ENCODE results near the gene COMMD10. TPM values are rescaled to one million over a fixed set of nuclear protein-coding genes. Genes with fewer than 3 reads are reported as not detected.

The COMMD10 gene
- total RNA-seq, 1 experiment from 2014 or later, result 39.8 TPM

GRCh38 chr5:116272281-116272941 is 187.6 kb downstream of the COMMD10 start:
- Mint-ChIP-seq H3K27ac (ENCODE audit: unreplicated experiment) (no peak overlapping the region), H3K9me3 (ENCODE audit: low read depth, unreplicated experiment) (peaks cover 6% of the 10 kb centered on the region), H3K27me3 (ENCODE audit: unreplicated experiment) (no peaks in the 10 kb centered on the region), H3K4me1 (ENCODE audit: low read depth, unreplicated experiment) (peaks cover 12% of the 10 kb centered on the region), H3K4me3 (ENCODE audit: low read depth, unreplicated experiment) (no peak overlapping the region), H3K36me3 (ENCODE audit: insufficient read depth, unreplicated experiment) (no peaks in the 10 kb centered on the region)
- TF ChIP-seq CTCF (IDR thresholded peaks at IDR 0.05; ENCODE audit: unreplicated experiment), result no peak
- intact Hi-C loops (cut with micrococcal nuclease; ENCODE audit: unreplicated experiment), result loop anchor here (5.0 to 10.0 kb wide), 2 partner anchors 135 to 262 kb away; no protein-coding TSS in a partner anchor
- CTCF ChIA-PET, result no interaction called here
- no TSS peak for BruUV-seq (replicated peaks)
- DNase-seq, result no peak

GRCh38 chr5:116273448-116274242 is 188.8 kb downstream of the COMMD10 start:
- intact Hi-C loops (cut with micrococcal nuclease; ENCODE audit: unreplicated experiment), result loop anchor here (5.0 to 10.0 kb wide), 2 partner anchors 136 to 261 kb away; no protein-coding TSS in a partner anchor
- Mint-ChIP-seq H3K36me3 (ENCODE audit: insufficient read depth, unreplicated experiment) (no peaks in the 10 kb centered on the region), H3K9me3 (ENCODE audit: low read depth, unreplicated experiment) (peaks cover 6% of the 10 kb centered on the region), H3K27me3 (ENCODE audit: unreplicated experiment) (no peaks in the 10 kb centered on the region), H3K27ac (ENCODE audit: unreplicated experiment) (no peak overlapping the region), H3K4me3 (ENCODE audit: low read depth, unreplicated experiment) (no peak overlapping the region), H3K4me1 (ENCODE audit: low read depth, unreplicated experiment) (peaks cover 12% of the 10 kb centered on the region)
- CTCF ChIA-PET, result interaction anchor here (1.0 to 1.1 kb wide), 2 partner anchors 16 to 302 kb away, joined by 3 to 4 read pairs; no protein-coding TSS in a partner anchor
- DNase-seq, result no peak
- no TSS peak for BruUV-seq (replicated peaks)
- TF ChIP-seq CTCF (IDR thresholded peaks at IDR 0.05; ENCODE audit: unreplicated experiment), result no peak

GRCh38 chr5:116274251-116274650 is 189.4 kb downstream of the COMMD10 start:
- Mint-ChIP-seq H3K27ac (ENCODE audit: unreplicated experiment) (no peak overlapping the region), H3K4me1 (ENCODE audit: low read depth, unreplicated experiment) (peaks cover 12% of the 10 kb centered on the region), H3K36me3 (ENCODE audit: insufficient read depth, unreplicated experiment) (no peaks in the 10 kb centered on the region), H3K4me3 (ENCODE audit: low read depth, unreplicated experiment) (no peak overlapping the region), H3K9me3 (ENCODE audit: low read depth, unreplicated experiment) (peaks cover 6% of the 10 kb centered on the region), H3K27me3 (ENCODE audit: unreplicated experiment) (no peaks in the 10 kb centered on the region)
- intact Hi-C loops (cut with micrococcal nuclease; ENCODE audit: unreplicated experiment), result loop anchor here (5.0 to 10.0 kb wide), 2 partner anchors 137 to 261 kb away; no protein-coding TSS in a partner anchor
- no peak for TF ChIP-seq CTCF (IDR thresholded peaks at IDR 0.05; ENCODE audit: unreplicated experiment)
- BruUV-seq (replicated peaks), result no TSS peak
- CTCF ChIA-PET, result interaction anchor here (0.6 to 1.0 kb wide), 2 partner anchors 301 to 1833 kb away, joined by 3 read pairs; no protein-coding TSS in a partner anchor
- no peak for DNase-seq

- Mint-ChIP-seq H3K4me1 (ENCODE audit: low read depth, unreplicated experiment) (peaks cover 12% of the 10 kb centered on the region), H3K9me3 (ENCODE audit: low read depth, unreplicated experiment) (peaks cover 6% of the 10 kb centered on the region), H3K27me3 (ENCODE audit: unreplicated experiment) (no peaks in the 10 kb centered on the region), H3K4me3 (ENCODE audit: low read depth, unreplicated experiment) (no peak overlapping the region), H3K36me3 (ENCODE audit: insufficient read depth, unreplicated experiment) (no peaks in the 10 kb centered on the region), H3K27ac (ENCODE audit: unreplicated experiment) (no peak overlapping the region)
- intact Hi-C loops (cut with micrococcal nuclease; ENCODE audit: unreplicated experiment), result loop anchor here (10.0 kb wide), 1 partner anchor 260 kb away; no protein-coding TSS in a partner anchor
- no peak for DNase-seq
- no TSS peak for BruUV-seq (replicated peaks)
- CTCF ChIA-PET, result no interaction called here
- no peak for TF ChIP-seq CTCF (IDR thresholded peaks at IDR 0.05; ENCODE audit: unreplicated experiment)
These were observed 190.5 kb downstream of the COMMD10 start for GRCh38 chr5:116275282-116275681.

Data from Calu3 (cell line).